Measurements from ENCODE around the gene TGM4.

GRCh38 chr3:44887101-44887500 is 12.7 kb downstream of the TGM4 start:
- no peak for TF ChIP-seq POLR2AphosphoS5 (IDR thresholded peaks at IDR 0.05; ENCODE audit: low read depth)
- no peak for TF ChIP-seq CTCF (conservative IDR thresholded peaks at IDR 0.05; ENCODE audit: low read depth in 2 of 2)
- no peak for TF ChIP-seq JUNB (IDR thresholded peaks at IDR 0.05; ENCODE audit: unreplicated experiment)
- TF ChIP-seq, protein P1, sequence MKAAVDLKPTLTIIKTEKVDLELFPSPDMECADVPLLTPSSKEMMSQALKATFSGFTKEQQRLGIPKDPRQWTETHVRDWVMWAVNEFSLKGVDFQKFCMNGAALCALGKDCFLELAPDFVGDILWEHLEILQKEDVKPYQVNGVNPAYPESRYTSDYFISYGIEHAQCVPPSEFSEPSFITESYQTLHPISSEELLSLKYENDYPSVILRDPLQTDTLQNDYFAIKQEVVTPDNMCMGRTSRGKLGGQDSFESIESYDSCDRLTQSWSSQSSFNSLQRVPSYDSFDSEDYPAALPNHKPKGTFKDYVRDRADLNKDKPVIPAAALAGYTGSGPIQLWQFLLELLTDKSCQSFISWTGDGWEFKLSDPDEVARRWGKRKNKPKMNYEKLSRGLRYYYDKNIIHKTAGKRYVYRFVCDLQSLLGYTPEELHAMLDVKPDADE (IDR thresholded peaks at IDR 0.05): no peak
- no peak for TF ChIP-seq EZH2 (IDR thresholded peaks at IDR 0.05; ENCODE audit: low read depth, unreplicated experiment)
